Peyer's patch (tissue), 4 donors: ENCODE measurements around the gene HDX.

Source experiments
- POLR2A ChIP-seq, 2 donors: fragments of 450-650 bp; IDR thresholded peaks; one replicate each; pipeline ENCODE4 v1.5.1; 2017; ENCODE audit warnings: antibody characterized with exemption in 2 of 2, mild to moderate bottlenecking in 2 of 2, moderate library complexity in 2 of 2
- TF ChIP-seq, protein P1 (sequence below), 6 experiments: fragments of 450-650 bp in 4 of 6; fragments of 200-600 bp in 2 of 6; sonication (generic) in 1 of 6; IDR thresholded peaks; one replicate each; pipeline ENCODE4 v1.5.1; 2017 to 2019; ENCODE audit warnings: antibody characterized with exemption in 6 of 6, mild to moderate bottlenecking in 3 of 6, moderate library complexity in 1 of 6

- no peak for TF ChIP-seq POLR2A (IDR thresholded peaks at IDR 0.05)
- TF ChIP-seq, protein P1, sequence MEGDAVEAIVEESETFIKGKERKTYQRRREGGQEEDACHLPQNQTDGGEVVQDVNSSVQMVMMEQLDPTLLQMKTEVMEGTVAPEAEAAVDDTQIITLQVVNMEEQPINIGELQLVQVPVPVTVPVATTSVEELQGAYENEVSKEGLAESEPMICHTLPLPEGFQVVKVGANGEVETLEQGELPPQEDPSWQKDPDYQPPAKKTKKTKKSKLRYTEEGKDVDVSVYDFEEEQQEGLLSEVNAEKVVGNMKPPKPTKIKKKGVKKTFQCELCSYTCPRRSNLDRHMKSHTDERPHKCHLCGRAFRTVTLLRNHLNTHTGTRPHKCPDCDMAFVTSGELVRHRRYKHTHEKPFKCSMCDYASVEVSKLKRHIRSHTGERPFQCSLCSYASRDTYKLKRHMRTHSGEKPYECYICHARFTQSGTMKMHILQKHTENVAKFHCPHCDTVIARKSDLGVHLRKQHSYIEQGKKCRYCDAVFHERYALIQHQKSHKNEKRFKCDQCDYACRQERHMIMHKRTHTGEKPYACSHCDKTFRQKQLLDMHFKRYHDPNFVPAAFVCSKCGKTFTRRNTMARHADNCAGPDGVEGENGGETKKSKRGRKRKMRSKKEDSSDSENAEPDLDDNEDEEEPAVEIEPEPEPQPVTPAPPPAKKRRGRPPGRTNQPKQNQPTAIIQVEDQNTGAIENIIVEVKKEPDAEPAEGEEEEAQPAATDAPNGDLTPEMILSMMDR (IDR thresholded peaks at IDR 0.05): no peak
These were observed 48.7 kb downstream of the HDX start for GRCh38 chrX:84453351-84454246.
